ENCODE results near the gene CDKL2. TPM values are rescaled to one million over a fixed set of nuclear protein-coding genes. Genes with fewer than 3 reads are reported as not detected.

Gene CDKL2
- total RNA-seq, 1 donor from 2014 or later: 20.6 TPM

- no peaks in the 10 kb centered on the region for H3K27me3 ChIP-seq
- ATAC-seq (peak; percentile 1), DNase-seq (no peak)
- H3K36me3 ChIP-seq: no peaks in the 10 kb centered on the region
- H3K4me1 ChIP-seq: no peaks in the 10 kb centered on the region
- peak overlapping the region; percentile 62 for H3K4me3 ChIP-seq
- peak overlapping the region; percentile 70 for H3K27ac ChIP-seq
- TF ChIP-seq CTCF (IDR thresholded peaks at IDR 0.05): no peak
- no peaks in the 10 kb centered on the region for H3K9me3 ChIP-seq
- intact Hi-C loops (cut with DNase I): no loop called here
These were observed 605 bp upstream of the CDKL2 start for GRCh38 chr4:75630937-75631329.

GRCh38 chr4:75629239-75629638, 1.1 kb downstream of the CDKL2 start:
- no peak for DNase-seq
- Histone ChIP-seq H3K4me3 (peak overlapping the region; percentile 62), H3K27me3 (no peaks in the 10 kb centered on the region), H3K27ac (peak overlapping the region; percentile 70), H3K4me1 (no peaks in the 10 kb centered on the region), H3K9me3 (no peaks in the 10 kb centered on the region), H3K36me3 (no peaks in the 10 kb centered on the region)
- intact Hi-C loops (cut with DNase I): no loop called here
- peak; percentile 55 for ATAC-seq
- no peak for TF ChIP-seq CTCF (IDR thresholded peaks at IDR 0.05)

- Histone ChIP-seq H3K36me3 (no peaks in the 10 kb centered on the region), H3K27ac (no peak overlapping the region), H3K4me1 (no peaks in the 10 kb centered on the region), H3K27me3 (no peaks in the 10 kb centered on the region), H3K4me3 (no peak overlapping the region), H3K9me3 (no peaks in the 10 kb centered on the region)
- ATAC-seq: peak; percentile 68
- intact Hi-C loops (cut with DNase I): no loop called here
- no peak for TF ChIP-seq CTCF (IDR thresholded peaks at IDR 0.05)
- no peak for DNase-seq
These were observed 7.3 kb downstream of the CDKL2 start for GRCh38 chr4:75623026-75623425.

GRCh38 chr4:75621715-75622114, 8.6 kb downstream of the CDKL2 start:
- no peak for TF ChIP-seq CTCF (IDR thresholded peaks at IDR 0.05)
- intact Hi-C loops (cut with DNase I): no loop called here
- Histone ChIP-seq H3K4me1 (no peaks in the 10 kb centered on the region), H3K36me3 (no peaks in the 10 kb centered on the region), H3K27ac (no peak overlapping the region), H3K4me3 (no peak overlapping the region), H3K9me3 (no peaks in the 10 kb centered on the region), H3K27me3 (no peaks in the 10 kb centered on the region)
- DNase-seq: no peak
- no peak for ATAC-seq

GRCh38 chr4:75612306-75612705, 18.0 kb downstream of the CDKL2 start:
- H3K4me1 ChIP-seq: no peaks in the 10 kb centered on the region
- DNase-seq (no peak), ATAC-seq (no peak)
- no peak overlapping the region for H3K27ac ChIP-seq
- H3K36me3 ChIP-seq: no peaks in the 10 kb centered on the region
- no peaks in the 10 kb centered on the region for H3K27me3 ChIP-seq
- no peak for TF ChIP-seq CTCF (IDR thresholded peaks at IDR 0.05)
- no peak overlapping the region for H3K4me3 ChIP-seq
- intact Hi-C loops (cut with DNase I): no loop called here
- no peaks in the 10 kb centered on the region for H3K9me3 ChIP-seq

GRCh38 chr4:75605928-75606327, 24.4 kb downstream of the CDKL2 start:
- Histone ChIP-seq H3K36me3 (no peaks in the 10 kb centered on the region), H3K27ac (no peak overlapping the region), H3K27me3 (no peaks in the 10 kb centered on the region), H3K4me1 (no peaks in the 10 kb centered on the region), H3K4me3 (no peak overlapping the region), H3K9me3 (no peaks in the 10 kb centered on the region)
- DNase-seq (no peak), ATAC-seq (no peak)
- no peak for TF ChIP-seq CTCF (IDR thresholded peaks at IDR 0.05)
- intact Hi-C loops (cut with DNase I): no loop called here
